ENCODE measurements around the gene PPIA.
A peak's percentile ranks its signal among the peaks of the same experiment; 100 is the strongest.
"Not testable (repeated sequence)": the region's sequence is repeated elsewhere in the genome, so short reads cannot be mapped to it uniquely, and the experiment has no call there.

PPIA gene

GRCh38 chr7:44762726-44763522, 33.6 kb upstream of the PPIA start:
- DNase-seq (ENCODE audit: low spot score) (no peak), FAIRE-seq (no peak)

GRCh38 chr7:44764081-44764480, 32.4 kb upstream of the PPIA start:
- no peak for DNase-seq (ENCODE audit: low spot score)
- no peak for FAIRE-seq

- peak; percentile 58 for FAIRE-seq
Measured at GRCh38 chr7:44764665-44765578, 31.6 kb upstream of the PPIA start.

GRCh38 chr7:44765579-44766415, 30.7 kb upstream of the PPIA start:
- no peak for DNase-seq (ENCODE audit: low spot score)
- no peak for FAIRE-seq

More at GRCh38 chr7:44764665-44765578, 31.6 kb upstream of the PPIA start:
- DNase-seq (ENCODE audit: low spot score), result no peak

GRCh38 chr7:44766416-44766801, 30.1 kb upstream of the PPIA start:
- no peak for FAIRE-seq

GRCh38 chr7:44767134-44767911, 29.2 kb upstream of the PPIA start:
- FAIRE-seq (peak; percentile 5), DNase-seq (ENCODE audit: low spot score) (no peak)

More at GRCh38 chr7:44766416-44766801, 30.1 kb upstream of the PPIA start:
- no peak for DNase-seq (ENCODE audit: low spot score)

- FAIRE-seq (no peak), DNase-seq (ENCODE audit: low spot score) (no peak)
Measured at GRCh38 chr7:44767912-44768627, 28.4 kb upstream of the PPIA start.

- no peak for FAIRE-seq
- DNase-seq (ENCODE audit: low spot score), result no peak
Measured at GRCh38 chr7:44768628-44769371, 27.7 kb upstream of the PPIA start.

- FAIRE-seq, result no peak
- no peak for DNase-seq (ENCODE audit: low spot score)
Measured at GRCh38 chr7:44769376-44769775, 27.1 kb upstream of the PPIA start.

- FAIRE-seq, result no peak
Measured at GRCh38 chr7:44769776-44770294, 26.6 kb upstream of the PPIA start.

GRCh38 chr7:44771358-44771757, 25.1 kb upstream of the PPIA start:
- DNase-seq (ENCODE audit: low spot score) (no peak), FAIRE-seq (no peak)

More at GRCh38 chr7:44769776-44770294, 26.6 kb upstream of the PPIA start:
- peak; percentile 49 for DNase-seq (ENCODE audit: low spot score)

- DNase-seq (ENCODE audit: low spot score) (no peak), FAIRE-seq (no peak)
Measured at GRCh38 chr7:44772440-44772839, 24.0 kb upstream of the PPIA start.

GRCh38 chr7:44772867-44773266, 23.6 kb upstream of the PPIA start:
- FAIRE-seq, result no peak

GRCh38 chr7:44774486-44774885, 22.0 kb upstream of the PPIA start:
- not testable (repeated sequence) for DNase-seq (ENCODE audit: low spot score); FAIRE-seq

More at GRCh38 chr7:44772867-44773266, 23.6 kb upstream of the PPIA start:
- no peak for DNase-seq (ENCODE audit: low spot score)

GRCh38 chr7:44775383-44776107, 20.9 kb upstream of the PPIA start:
- DNase-seq (ENCODE audit: low spot score) (no peak), FAIRE-seq (peak; percentile 96)

- DNase-seq (ENCODE audit: low spot score) (no peak), FAIRE-seq (no peak)
Measured at GRCh38 chr7:44776211-44776610, 20.3 kb upstream of the PPIA start.

GRCh38 chr7:44782460-44782859, 14.0 kb upstream of the PPIA start:
- DNase-seq (ENCODE audit: low spot score) (no peak), FAIRE-seq (no peak)

- peak; percentile 13 for FAIRE-seq
- no peak for DNase-seq (ENCODE audit: low spot score)
Measured at GRCh38 chr7:44783407-44783806, 13.1 kb upstream of the PPIA start.

All from urothelium cell line (cell line).